AG04449 (cell line): ENCODE measurements around the gene SDHAF1.

ENCODE experiments used
- CTCF ChIA-PET: fragments of 350-600 bp; formaldehyde crosslinking; extraction: SDS; loops from one replicate; lab custom pipeline; 2021; ENCODE audit warnings: antibody characterized with exemption; lab: Yijun Ruan, JAX
- POLR2A ChIA-PET: fragments of 400-600, 350-600 bp; formaldehyde crosslinking; extraction: SDS; loops from one replicate; lab custom pipeline; 2020; ENCODE audit warnings: antibody characterized with exemption, inconsistent platforms; lab: Yijun Ruan, JAX
- DNase-seq: peaks from one replicate; pipeline ENCODE4 v3.0.0-alpha.2; 2010; ENCODE audit warnings: low read depth, low spot score
- H3K4me3 ChIP-seq: 2 replicates; pipeline ENCODE4 v1.5.1; 2011; ENCODE audit warnings: low read depth, mild to moderate bottlenecking, control low read depth, low read length
- TF ChIP-seq, protein P1 (sequence below): IDR thresholded peaks from one replicate; pipeline ENCODE4 v1.5.1; 2011; ENCODE audit warnings: mild to moderate bottlenecking, moderate library complexity, low read length, control low read depth, inconsistent platforms; ENCODE audit not compliant: insufficient read depth; ENCODE audit errors: missing control alignments

SDHAF1 gene

GRCh38 chr19:36043952-36044351 is 49.0 kb downstream of the SDHAF1 start:
- CTCF ChIA-PET = interaction anchor here (1.0 kb wide), 1 partner anchor 10 kb away, joined by 4 read pairs; the partner anchor contains the start of gene THAP8
- DNase-seq = no peak
- H3K4me3 ChIP-seq = no peak overlapping the region
- TF ChIP-seq, protein P1, sequence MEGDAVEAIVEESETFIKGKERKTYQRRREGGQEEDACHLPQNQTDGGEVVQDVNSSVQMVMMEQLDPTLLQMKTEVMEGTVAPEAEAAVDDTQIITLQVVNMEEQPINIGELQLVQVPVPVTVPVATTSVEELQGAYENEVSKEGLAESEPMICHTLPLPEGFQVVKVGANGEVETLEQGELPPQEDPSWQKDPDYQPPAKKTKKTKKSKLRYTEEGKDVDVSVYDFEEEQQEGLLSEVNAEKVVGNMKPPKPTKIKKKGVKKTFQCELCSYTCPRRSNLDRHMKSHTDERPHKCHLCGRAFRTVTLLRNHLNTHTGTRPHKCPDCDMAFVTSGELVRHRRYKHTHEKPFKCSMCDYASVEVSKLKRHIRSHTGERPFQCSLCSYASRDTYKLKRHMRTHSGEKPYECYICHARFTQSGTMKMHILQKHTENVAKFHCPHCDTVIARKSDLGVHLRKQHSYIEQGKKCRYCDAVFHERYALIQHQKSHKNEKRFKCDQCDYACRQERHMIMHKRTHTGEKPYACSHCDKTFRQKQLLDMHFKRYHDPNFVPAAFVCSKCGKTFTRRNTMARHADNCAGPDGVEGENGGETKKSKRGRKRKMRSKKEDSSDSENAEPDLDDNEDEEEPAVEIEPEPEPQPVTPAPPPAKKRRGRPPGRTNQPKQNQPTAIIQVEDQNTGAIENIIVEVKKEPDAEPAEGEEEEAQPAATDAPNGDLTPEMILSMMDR = no peak
- POLR2A ChIA-PET = interaction anchor here (0.6 kb wide), 1 partner anchor 25 kb away, joined by 4 read pairs; no protein-coding TSS in a partner anchor
